Stomach (tissue), 9 donors: ENCODE measurements around the gene MARCHF5. TPM values are rescaled to one million over a fixed set of nuclear protein-coding genes. Genes with fewer than 3 reads are reported as not detected.

Experiments
- DNase-seq, 2 donors: peaks; one replicate each; pipeline versions ENCODE4 v3.0.0 to v3.0.0-alpha.2; 2013 to 2019
- H3K27ac ChIP-seq, 5 donors: fragments of 200-600 bp in 4 of 5; sonication (generic) in 4 of 5; one replicate each; pipeline ENCODE4 v1.5.1; 2013 to 2019; ENCODE audit warnings: mild to moderate bottlenecking in 1 of 5, moderate library complexity in 1 of 5
- H3K27me3 ChIP-seq, 3 donors: fragments of 200-600 bp; sonication (generic); one replicate each; pipeline ENCODE4 v1.5.1; 2017 to 2019; ENCODE audit warnings: mixed run types in 1 of 3
- H3K36me3 ChIP-seq, 4 donors: fragments of 200-600 bp; sonication (generic); 1 replicate in 3 of 4; 2 replicates in 1 of 4; pipeline ENCODE4 v1.5.1; 2016 to 2019
- H3K4me1 ChIP-seq, 4 donors: fragments of 200-600 bp; sonication (generic); one replicate each; pipeline ENCODE4 v1.5.1; 2016 to 2019
- H3K4me3 ChIP-seq, 4 donors: fragments of 200-600 bp; sonication (generic) in 3 of 4; one replicate each; pipeline ENCODE4 v1.5.1; 2016 to 2019; ENCODE audit warnings: mild to moderate bottlenecking in 1 of 4
- H3K9me3 ChIP-seq, 4 donors: fragments of 200-600 bp; sonication (generic); one replicate each; pipeline ENCODE4 v1.5.1; 2016 to 2019
- EP300 ChIP-seq: sonication (generic); formaldehyde crosslinking; IDR thresholded peaks from one replicate; pipeline ENCODE4 v1.6.1; 2017; ENCODE audit warnings: antibody characterized with exemption
- POLR2A ChIP-seq, 4 donors: fragments of 450-650 bp; IDR thresholded peaks; one replicate each; pipeline ENCODE4 v1.6.1; 2016; ENCODE audit warnings: antibody characterized with exemption in 4 of 4, control low read depth in 2 of 4, mild to moderate bottlenecking in 1 of 4, moderate library complexity in 1 of 4
- POLR2AphosphoS5 ChIP-seq, 3 donors: sonication (generic); formaldehyde crosslinking; IDR thresholded peaks; one replicate each; pipeline ENCODE4 v1.6.1; 2016; ENCODE audit warnings: antibody characterized with exemption in 3 of 3
- WGBS, 5 donors: extraction: QIAGEN DNeasy Blood & Tissue Kit in 3 of 5; methylation state at CpG; one replicate each; pipeline versions ENCODE4 v1.1.5 to v1.1.7; 2013 to 2018; 5-methylcytosine and 5-hydroxymethylcytosine counted together
- intact Hi-C: fragments of 100-400 bp; cut with DNase I; formaldehyde crosslinking; loops from one replicate; pipeline ENCODE4 v1.15.1; 2023; ENCODE audit warnings: low total_unique reads
- polyA plus RNA-seq, 3 donors: library from polyadenylated mRNA; stranded (reverse); fragments of 200-250 nt; gene quantifications; one replicate each; pipeline ENCODE4 v1.2.3, GENCODE V29; 2013
- total RNA-seq, 5 donors: library from RNA; depleted of rRNA; stranded (reverse); fragments of >200 nt; gene quantifications; one replicate each; pipeline versions ENCODE4 v1.1.0 to v1.2.3, GENCODE V29; 2014 to 2016
- TF ChIP-seq, protein P1 (sequence below), 7 experiments: fragments of 450-650 bp in 4 of 7; fragments of 200-600 bp in 3 of 7; sonication (generic) in 3 of 7; IDR thresholded peaks; one replicate each; pipeline ENCODE4 v1.5.1; 2016 to 2019; ENCODE audit warnings: antibody characterized with exemption in 7 of 7, control low read depth in 2 of 7, mild to moderate bottlenecking in 1 of 7
- donor health status: healthy with polysubstance abuse.
- donor health status: Bipolar disorder and iron deficiency.
- donor health status: healthy.

Gene MARCHF5
- total and polyA plus RNA-seq, 8 donors = 1.2 to 37.1 (median 11.0) TPM

DNA sequence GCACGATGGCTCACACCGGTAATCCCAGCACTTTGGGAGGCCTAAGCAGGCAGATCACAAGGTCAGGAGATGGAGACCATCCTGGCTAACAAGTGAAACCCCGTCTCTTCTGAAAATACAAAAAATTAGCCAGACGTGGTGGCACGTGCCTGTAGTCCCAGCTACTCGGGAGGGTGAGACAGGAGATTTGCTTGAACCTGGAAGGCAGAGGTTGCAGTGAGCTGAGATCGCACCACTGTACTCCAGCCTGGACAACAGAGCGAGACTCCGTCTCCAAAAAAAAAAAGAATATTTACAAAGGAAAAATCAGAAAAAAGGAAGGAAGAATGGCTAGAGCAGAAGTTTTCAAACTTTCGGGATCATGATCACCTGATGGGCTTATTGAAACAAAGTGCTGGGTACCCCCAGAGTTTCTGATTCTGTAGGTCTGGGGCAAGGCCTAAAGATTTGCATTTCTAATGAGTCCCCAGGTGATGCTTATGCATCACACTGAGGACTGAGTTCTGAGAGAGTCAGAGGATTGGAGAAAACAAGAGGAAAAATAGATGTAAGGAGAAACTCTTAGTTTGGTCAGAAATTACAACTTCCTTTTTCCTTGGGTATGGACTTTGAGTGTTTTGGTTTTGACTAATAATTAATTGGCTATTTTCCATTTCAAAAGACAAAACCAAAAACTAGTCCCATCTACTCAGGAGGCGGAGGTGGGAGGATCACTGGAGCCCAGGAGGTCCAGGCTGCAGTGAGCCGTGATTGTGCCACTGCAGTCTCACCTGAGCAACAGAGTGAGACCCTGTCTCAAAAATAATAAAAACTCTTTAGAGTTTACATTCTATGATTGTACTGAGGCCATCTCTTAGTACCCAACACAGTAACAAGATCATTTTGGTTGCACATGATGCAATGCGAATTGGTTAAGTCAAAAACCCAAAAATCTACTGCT, 14.4 kb downstream of the MARCHF5 start:
- WGBS, 5 donors = 91 to 94% (median 92%) methylated on average over 13 of the region's 13 CpGs
- intact Hi-C loops = no loop called here

DNA sequence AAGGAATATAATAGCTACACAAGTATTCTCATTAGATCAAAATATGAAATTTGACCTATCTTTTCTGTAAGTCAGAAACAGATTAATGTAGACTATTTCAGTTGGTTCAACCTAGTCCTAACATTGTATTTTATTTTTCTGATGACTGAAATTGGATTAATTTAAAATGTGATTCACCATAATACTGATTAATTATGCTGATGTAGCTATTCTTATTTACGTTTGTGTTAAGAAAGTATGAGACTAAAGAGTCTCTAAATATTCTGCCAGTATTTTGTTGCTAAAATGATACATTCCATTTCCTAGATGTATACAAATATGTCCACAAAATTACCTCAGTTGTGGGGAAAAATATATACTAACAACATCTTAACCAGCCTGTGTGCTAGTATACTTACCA, 18.3 kb downstream of the MARCHF5 start:
- intact Hi-C loops = no loop called here
- Histone ChIP-seq H3K4me1 (peaks cover 0 to 43% (median 13%) of the 10 kb centered on the region in 4 donors), H3K36me3 (peaks cover 8 to 35% (median 33%) of the 10 kb centered on the region in 4 donors), H3K27me3 (no peaks in the 10 kb centered on the region), H3K9me3 (no peaks in the 10 kb centered on the region), H3K4me3 (no peak overlapping the region), H3K27ac (no peak overlapping the region)
- no peak for TF ChIP-seq POLR2AphosphoS5 (IDR thresholded peaks at IDR 0.05)
- no peak for DNase-seq
- 62 to 87% (median 73%) methylated on average over 1 of the region's 1 CpG for WGBS, 5 donors

More for the DNA sequence above, 14.4 kb downstream of the MARCHF5 start:
- Histone ChIP-seq H3K4me3 (no peak overlapping the region), H3K27ac (no peak overlapping the region), H3K27me3 (no peaks in the 10 kb centered on the region), H3K4me1 (peaks cover 0 to 57% (median 15%) of the 10 kb centered on the region in 4 donors), H3K36me3 (peaks cover 0 to 7% (median 6%) of the 10 kb centered on the region in 4 donors), H3K9me3 (no peaks in the 10 kb centered on the region)
- TF ChIP-seq, protein P1, sequence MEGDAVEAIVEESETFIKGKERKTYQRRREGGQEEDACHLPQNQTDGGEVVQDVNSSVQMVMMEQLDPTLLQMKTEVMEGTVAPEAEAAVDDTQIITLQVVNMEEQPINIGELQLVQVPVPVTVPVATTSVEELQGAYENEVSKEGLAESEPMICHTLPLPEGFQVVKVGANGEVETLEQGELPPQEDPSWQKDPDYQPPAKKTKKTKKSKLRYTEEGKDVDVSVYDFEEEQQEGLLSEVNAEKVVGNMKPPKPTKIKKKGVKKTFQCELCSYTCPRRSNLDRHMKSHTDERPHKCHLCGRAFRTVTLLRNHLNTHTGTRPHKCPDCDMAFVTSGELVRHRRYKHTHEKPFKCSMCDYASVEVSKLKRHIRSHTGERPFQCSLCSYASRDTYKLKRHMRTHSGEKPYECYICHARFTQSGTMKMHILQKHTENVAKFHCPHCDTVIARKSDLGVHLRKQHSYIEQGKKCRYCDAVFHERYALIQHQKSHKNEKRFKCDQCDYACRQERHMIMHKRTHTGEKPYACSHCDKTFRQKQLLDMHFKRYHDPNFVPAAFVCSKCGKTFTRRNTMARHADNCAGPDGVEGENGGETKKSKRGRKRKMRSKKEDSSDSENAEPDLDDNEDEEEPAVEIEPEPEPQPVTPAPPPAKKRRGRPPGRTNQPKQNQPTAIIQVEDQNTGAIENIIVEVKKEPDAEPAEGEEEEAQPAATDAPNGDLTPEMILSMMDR (IDR thresholded peaks at IDR 0.05) = no peak
- TF ChIP-seq EP300 = no peak
- no peak for TF ChIP-seq POLR2A (IDR thresholded peaks at IDR 0.05)
- TF ChIP-seq POLR2AphosphoS5 (IDR thresholded peaks at IDR 0.05) = no peak
- no peak for DNase-seq

DNA sequence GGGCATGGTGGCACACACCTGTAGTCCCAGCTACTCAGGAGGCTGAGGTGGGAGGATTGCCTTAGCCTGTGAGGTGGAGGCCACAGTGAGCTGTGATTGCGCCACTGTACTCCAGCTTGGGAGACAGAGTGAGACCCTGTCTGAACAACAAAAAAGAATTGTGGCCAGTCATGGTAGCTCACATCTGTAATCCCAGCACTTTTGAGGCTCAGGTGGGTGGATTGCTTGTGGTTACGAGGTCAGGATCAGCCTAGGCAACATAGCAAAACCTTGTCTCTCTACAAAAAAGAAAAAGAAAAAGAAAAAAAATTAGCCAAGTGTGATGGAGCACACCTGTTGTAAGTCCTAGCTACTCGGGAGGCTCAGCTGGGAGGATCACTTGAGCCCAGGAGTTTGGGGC, 22.8 kb downstream of the MARCHF5 start:
- H3K9me3 ChIP-seq = no peaks in the 10 kb centered on the region
- H3K27me3 ChIP-seq = no peaks in the 10 kb centered on the region
- no peak for DNase-seq
- WGBS, 5 donors = 94 to 100% (median 96%) methylated on average over 3 of the region's 3 CpGs
- no peak overlapping the region for H3K4me3 ChIP-seq
- H3K36me3 ChIP-seq = peaks cover 8 to 59% (median 51%) of the 10 kb centered on the region in 4 donors
- H3K27ac ChIP-seq = no peak overlapping the region
- TF ChIP-seq POLR2A (IDR thresholded peaks at IDR 0.05) (no peak), EP300 (no peak), POLR2AphosphoS5 (IDR thresholded peaks at IDR 0.05) (no peak)
- TF ChIP-seq, protein P1 (IDR thresholded peaks at IDR 0.05) = no peak
- H3K4me1 ChIP-seq = peaks cover 0 to 18% (median 6%) of the 10 kb centered on the region in 4 donors
- intact Hi-C loops = no loop called here

DNA sequence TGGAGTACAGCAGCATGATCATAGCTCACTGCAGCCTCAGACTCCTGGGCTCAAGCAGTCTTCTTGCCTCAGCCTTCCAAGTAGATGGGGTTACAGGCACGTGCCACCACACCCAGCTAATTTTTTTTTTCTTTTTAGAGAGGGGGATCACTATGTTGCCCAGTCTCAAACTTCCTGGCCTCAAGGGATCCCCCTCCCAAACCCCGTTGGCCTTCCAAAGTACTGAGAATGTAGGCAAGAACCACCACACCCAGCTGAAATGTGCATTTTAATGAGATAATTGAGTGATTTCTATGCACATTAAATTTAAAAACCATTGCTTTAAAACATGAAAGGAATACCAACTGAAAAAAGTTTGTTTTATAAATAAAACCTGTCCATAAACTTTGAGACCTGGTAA, 25.6 kb downstream of the MARCHF5 start:
- 79 to 92% (median 88%) methylated on average over 2 of the region's 2 CpGs for WGBS, 5 donors
- Histone ChIP-seq H3K27me3 (no peaks in the 10 kb centered on the region), H3K27ac (no peak overlapping the region), H3K4me3 (no peak overlapping the region), H3K9me3 (no peaks in the 10 kb centered on the region), H3K36me3 (peaks cover 3 to 59% (median 49%) of the 10 kb centered on the region in 4 donors), H3K4me1 (peaks cover 0 to 5% (median 0%) of the 10 kb centered on the region in 4 donors)
- intact Hi-C loops = no loop called here
- no peak for DNase-seq
- no peak for TF ChIP-seq EP300
- TF ChIP-seq, protein P1 (IDR thresholded peaks at IDR 0.05) = no peak
- TF ChIP-seq POLR2A (IDR thresholded peaks at IDR 0.05) = no peak
- no peak for TF ChIP-seq POLR2AphosphoS5 (IDR thresholded peaks at IDR 0.05)
